HepG2 (cell line): ENCODE data around the gene ZG16. TPM values are rescaled to one million over a fixed set of nuclear protein-coding genes. Genes with fewer than 3 reads are reported as not detected.

Experiments
- ATF6 ChIP-seq: sonication (generic); formaldehyde crosslinking; conservative IDR thresholded peaks from 2 replicates; pipeline ENCODE4 v1.4.0; 2020; ENCODE audit warnings: missing genetic modification reagents
- CTCF ChIP-seq: sonication (generic); formaldehyde crosslinking; IDR thresholded peaks from 2 replicates; pipeline ENCODE4 v1.5.0; 2020; ENCODE audit warnings: mild to moderate bottlenecking, missing genetic modification reagents, moderate library complexity
- KIAA2018 ChIP-seq: sonication (generic); formaldehyde crosslinking; IDR thresholded peaks from 2 replicates; pipeline ENCODE4 v1.5.0; 2020; ENCODE audit warnings: mild to moderate bottlenecking, missing genetic modification reagents, borderline replicate concordance
- MEIS1 ChIP-seq: sonication (generic); formaldehyde crosslinking; IDR thresholded peaks from 2 replicates; pipeline ENCODE4 v1.9.0; 2021; ENCODE audit warnings: mild to moderate bottlenecking, missing genetic modification reagents, moderate library complexity, borderline replicate concordance
- MTA1 ChIP-seq: sonication (generic); formaldehyde crosslinking; IDR thresholded peaks from 2 replicates; pipeline ENCODE4 v1.4.0; 2020; ENCODE audit warnings: missing genetic modification reagents, mild to moderate bottlenecking, borderline replicate concordance
- PRDM4 ChIP-seq: sonication (generic); formaldehyde crosslinking; IDR thresholded peaks from 2 replicates; pipeline ENCODE4 v1.9.0; 2021; ENCODE audit warnings: missing genetic modification reagents, borderline replicate concordance
- RFX5 ChIP-seq: IDR thresholded peaks from 2 replicates; pipeline ENCODE4 v1.6.1; 2011; ENCODE audit warnings: low read depth, low read length, improper control_type of control experiment
- XBP1 ChIP-seq: sonication (generic); formaldehyde crosslinking; IDR thresholded peaks from 2 replicates; pipeline ENCODE4 v1.5.0; 2020; ENCODE audit warnings: missing genetic modification reagents
- ZEB1 ChIP-seq: IDR thresholded peaks from 2 replicates; pipeline ENCODE4 v1.6.1; 2012; ENCODE audit warnings: mild to moderate bottlenecking, low read depth, inconsistent platforms; ENCODE audit not compliant: insufficient replicate concordance
- ZNF207 ChIP-seq: fragments of 450-650 bp; IDR thresholded peaks from 2 replicates; pipeline ENCODE4 v1.6.1; 2016; ENCODE audit warnings: antibody characterized with exemption, borderline replicate concordance
- ZNF225 ChIP-seq: sonication (generic); formaldehyde crosslinking; IDR thresholded peaks from 2 replicates; pipeline ENCODE4 v1.4.0; 2020; ENCODE audit warnings: mild to moderate bottlenecking, missing genetic modification reagents
- ZNF431 ChIP-seq: sonication (generic); formaldehyde crosslinking; IDR thresholded peaks from 2 replicates; pipeline ENCODE4 v1.9.0; 2022; ENCODE audit warnings: missing genetic modification reagents, low read depth, mild to moderate bottlenecking, borderline replicate concordance
- ZNF766 ChIP-seq: sonication (generic); formaldehyde crosslinking; IDR thresholded peaks from 2 replicates; pipeline ENCODE4 v1.5.0; 2020; ENCODE audit warnings: missing genetic modification reagents, borderline replicate concordance
- polyA plus RNA-seq, 8 experiments: library from polyadenylated mRNA; depleted of rRNA in 3 of 8; stranded (reverse) in 7 of 8; unstranded in 1 of 8; fragments of >200 nt; fragmentation: Illumina TruSeq in 4 of 8; extraction: Trizol in 4 of 8; gene quantifications; 2 replicates each; pipeline versions ENCODE4 v1.2.1 to v1.2.3, GENCODE V29; 2011 to 2016; ENCODE audit warnings: low read depth in 4 of 8, missing spikeins in 1 of 8, mixed read lengths in 1 of 8; ENCODE audit not compliant: insufficient read depth in 1 of 8
- total RNA-seq, 5 experiments: library from RNA; depleted of rRNA; stranded (reverse); fragments of >200 nt; fragmentation: Illumina TruSeq; extraction: Trizol; gene quantifications; 2 replicates each; pipeline ENCODE4 v1.2.3, GENCODE V29; 2016; ENCODE audit warnings: low read depth in 1 of 5

Gene ZG16
- total and polyA plus RNA-seq, 2 of the 13 experiments (the other 11 are each of a cell fraction or from before 2014, with no cell fraction given), result 0.04 to 0.07 TPM

DNA sequence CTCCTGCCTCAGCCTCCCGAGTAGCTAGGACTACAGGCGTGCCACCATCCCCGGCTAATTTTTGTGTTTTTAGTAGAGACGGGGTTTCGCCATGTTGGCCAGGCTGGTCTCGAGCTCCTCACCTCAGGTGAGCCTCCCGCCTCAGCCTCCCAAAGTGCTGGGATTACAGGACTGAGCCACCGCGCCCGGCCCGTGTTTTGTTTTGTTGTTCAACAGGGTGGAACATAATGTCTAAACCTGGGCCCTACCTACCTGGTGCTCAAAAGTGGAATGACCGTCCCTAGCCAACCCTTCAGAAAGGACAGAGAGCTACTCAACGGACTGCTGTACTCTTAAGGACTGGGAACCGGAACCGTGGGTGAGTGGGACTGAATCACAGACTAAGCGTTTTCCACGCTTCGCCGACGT is 11.7 kb downstream of the ZG16 start (continued):
- TF ChIP-seq XBP1 (no peak), MTA1 (no peak), RFX5 (no peak), KIAA2018 (CRISPR knock-in tag) (no peak), ZNF431 (CRISPR knock-in tag) (peak; percentile 28; the same call in 1 of the 2 replicates), PRDM4 (CRISPR knock-in tag) (no peak), ATF6 (no peak), ZNF207 (no peak), CTCF (CRISPR knock-in tag) (no peak), MEIS1 (CRISPR knock-in tag) (no peak; the same call in 1 of the 2 replicates), ZNF225 (no peak), ZNF766 (CRISPR knock-in tag) (0 out of 2 replicates have a peak, but pooled peaks have one; percentile 4), ZEB1 (no peak)
